Gastroesophageal sphincter (tissue), 4 donors: ENCODE results near the gene FOXL1. TPM values are rescaled to one million over a fixed set of nuclear protein-coding genes. Genes with fewer than 3 reads are reported as not detected.

ENCODE experiments used
- ATAC-seq: fragments of 150-250 bp; one replicate; pipeline ENCODE4 v1.9.1; 2016; ENCODE audit warnings: mild to moderate bottlenecking, moderate library complexity
- H3K27ac ChIP-seq, 4 donors: fragments of 200-600 bp; sonication (generic) in 3 of 4; 1 replicate in 3 of 4; 2 replicates in 1 of 4; pipeline ENCODE4 v1.5.1; 2016 to 2019
- H3K27me3 ChIP-seq: fragments of 200-600 bp; sonication (generic); one replicate; pipeline ENCODE4 v1.5.1; 2019
- H3K36me3 ChIP-seq, 2 donors: fragments of 200-600 bp; sonication (generic); one replicate each; pipeline ENCODE4 v1.5.1; 2019; ENCODE audit warnings: control low read depth in 1 of 2
- H3K4me1 ChIP-seq, 3 donors: fragments of 200-600 bp; sonication (generic); 1 replicate in 2 of 3; 2 replicates in 1 of 3; pipeline ENCODE4 v1.5.1; 2016 to 2019; ENCODE audit warnings: control low read depth in 2 of 3
- H3K4me3 ChIP-seq, 2 donors: fragments of 200-600 bp; sonication (generic); one replicate each; pipeline ENCODE4 v1.5.1; 2019; ENCODE audit warnings: mild to moderate bottlenecking in 1 of 2, moderate library complexity in 1 of 2
- H3K9me3 ChIP-seq, 3 donors: fragments of 200-600 bp; sonication (generic); one replicate each; pipeline ENCODE4 v1.5.1; 2017 to 2019; ENCODE audit warnings: control low read depth in 2 of 3
- CTCF ChIP-seq, 4 experiments: fragments of 200-600 bp in 2 of 4; fragments of 450-650 bp in 2 of 4; sonication (generic) in 1 of 4; IDR thresholded peaks; one replicate each; pipeline ENCODE4 v1.5.1; 2017 to 2019; ENCODE audit warnings: antibody characterized with exemption in 4 of 4, mild to moderate bottlenecking in 2 of 4, moderate library complexity in 2 of 4
- EP300 ChIP-seq: sonication (generic); formaldehyde crosslinking; IDR thresholded peaks from one replicate; pipeline ENCODE4 v1.6.1; 2017; ENCODE audit warnings: antibody characterized with exemption, mild to moderate bottlenecking
- POLR2A ChIP-seq, 2 donors: fragments of 450-650 bp; IDR thresholded peaks; one replicate each; pipeline ENCODE4 v1.6.1; 2017; ENCODE audit warnings: antibody characterized with exemption in 2 of 2, mild to moderate bottlenecking in 2 of 2, moderate library complexity in 1 of 2
- POLR2AphosphoS5 ChIP-seq: sonication (generic); formaldehyde crosslinking; IDR thresholded peaks from one replicate; pipeline ENCODE4 v1.6.1; 2017; ENCODE audit warnings: antibody characterized with exemption
- WGBS, 2 donors: methylation state at CpG; one replicate each; pipeline ENCODE4 v1.1.5; 2018; ENCODE audit warnings: low coverage in 1 of 2; 5-methylcytosine and 5-hydroxymethylcytosine counted together
- total RNA-seq, 4 donors: library from RNA; depleted of rRNA; stranded (reverse); fragments of >200 nt; gene quantifications; one replicate each; pipeline ENCODE4 v1.1.0, GENCODE V29; 2016

FOXL1 gene
- total RNA-seq, 4 donors from 2014 or later = 0.25 to 0.81 (median 0.58) TPM; not detected in 1

GRCh38 chr16:86566966-86567700 is 11.2 kb upstream of the FOXL1 start:
- peak overlapping the region in 3 of 4 donors; percentile 40 to 69 (median 66) for H3K27ac ChIP-seq
- peak; percentile 44 for ATAC-seq
- H3K4me3 ChIP-seq = peak overlapping the region in 1 of 2 donors; percentile 42
- WGBS, 2 donors = no CpG with 5 or more reads among the region's 88 CpGs
- peaks cover 98% of the 10 kb centered on the region for H3K27me3 ChIP-seq
- H3K4me1 ChIP-seq = peaks cover 0 to 43% (median 4%) of the 10 kb centered on the region in 3 donors
- no peaks in the 10 kb centered on the region for H3K9me3 ChIP-seq
- TF ChIP-seq POLR2A (IDR thresholded peaks at IDR 0.05) = no peak
- no peak for TF ChIP-seq CTCF (IDR thresholded peaks at IDR 0.05)
- TF ChIP-seq EP300 = no peak
- TF ChIP-seq POLR2AphosphoS5 = no peak
- no peaks in the 10 kb centered on the region for H3K36me3 ChIP-seq

DNA sequence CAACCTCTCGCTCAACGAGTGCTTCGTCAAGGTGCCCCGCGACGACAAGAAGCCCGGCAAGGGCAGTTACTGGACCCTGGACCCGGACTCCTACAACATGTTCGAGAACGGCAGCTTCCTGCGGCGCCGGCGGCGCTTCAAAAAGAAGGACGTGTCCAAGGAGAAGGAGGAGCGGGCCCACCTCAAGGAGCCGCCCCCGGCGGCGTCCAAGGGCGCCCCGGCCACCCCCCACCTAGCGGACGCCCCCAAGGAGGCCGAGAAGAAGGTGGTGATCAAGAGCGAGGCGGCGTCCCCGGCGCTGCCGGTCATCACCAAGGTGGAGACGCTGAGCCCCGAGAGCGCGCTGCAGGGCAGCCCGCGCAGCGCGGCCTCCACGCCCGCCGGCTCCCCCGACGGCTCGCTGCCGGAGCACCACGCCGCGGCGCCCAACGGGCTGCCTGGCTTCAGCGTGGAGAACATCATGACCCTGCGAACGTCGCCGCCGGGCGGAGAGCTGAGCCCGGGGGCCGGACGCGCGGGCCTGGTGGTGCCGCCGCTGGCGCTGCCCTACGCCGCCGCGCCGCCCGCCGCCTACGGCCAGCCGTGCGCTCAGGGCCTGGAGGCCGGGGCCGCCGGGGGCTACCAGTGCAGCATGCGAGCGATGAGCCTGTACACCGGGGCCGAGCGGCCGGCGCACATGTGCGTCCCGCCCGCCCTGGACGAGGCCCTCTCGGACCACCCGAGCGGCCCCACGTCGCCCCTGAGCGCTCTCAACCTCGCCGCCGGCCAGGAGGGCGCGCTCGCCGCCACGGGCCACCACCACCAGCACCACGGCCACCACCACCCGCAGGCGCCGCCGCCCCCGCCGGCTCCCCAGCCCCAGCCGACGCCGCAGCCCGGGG is 10.4 kb upstream of the FOXL1 start:
- peak overlapping the region in 1 of 2 donors; percentile 42 for H3K4me3 ChIP-seq
- H3K36me3 ChIP-seq = no peaks in the 10 kb centered on the region
- peaks cover 0 to 43% (median 4%) of the 10 kb centered on the region in 3 donors for H3K4me1 ChIP-seq
- TF ChIP-seq CTCF (IDR thresholded peaks at IDR 0.05) = no peak
- TF ChIP-seq POLR2A (IDR thresholded peaks at IDR 0.05) = no peak
- no peak for TF ChIP-seq POLR2AphosphoS5
- 0% methylated on average over 14 of the region's 116 CpGs; no CpG with 5 or more reads in 1 of the 2 donors for WGBS, 2 donors
- H3K27ac ChIP-seq = peak overlapping the region in 3 of 4 donors; percentile 40 to 69 (median 66)
- H3K27me3 ChIP-seq = peaks cover 98% of the 10 kb centered on the region
- no peaks in the 10 kb centered on the region for H3K9me3 ChIP-seq
- no peak for ATAC-seq

GRCh38 chr16:86568677-86569623 is 9.4 kb upstream of the FOXL1 start:
- no peaks in the 10 kb centered on the region for H3K9me3 ChIP-seq
- no peaks in the 10 kb centered on the region for H3K36me3 ChIP-seq
- H3K27ac ChIP-seq = peak overlapping the region in 3 of 4 donors; percentile 40 to 69 (median 66)
- peak overlapping the region in 1 of 2 donors; percentile 42 for H3K4me3 ChIP-seq
- H3K27me3 ChIP-seq = peaks cover 100% of the 10 kb centered on the region
- TF ChIP-seq POLR2AphosphoS5 = no peak
- no peak for TF ChIP-seq CTCF (IDR thresholded peaks at IDR 0.05)
- TF ChIP-seq POLR2A (IDR thresholded peaks at IDR 0.05) = no peak
- no peak for TF ChIP-seq EP300
- H3K4me1 ChIP-seq = peaks cover 0 to 33% (median 4%) of the 10 kb centered on the region in 3 donors
- ATAC-seq = no peak
- WGBS, 2 donors = 20 to 40% methylated on average over 8 to 10 of the region's 33 CpGs

GRCh38 chr16:86569701-86570447 is 8.5 kb upstream of the FOXL1 start:
- no peak for ATAC-seq
- no peak overlapping the region for H3K27ac ChIP-seq
- peaks cover 0 to 29% (median 4%) of the 10 kb centered on the region in 3 donors for H3K4me1 ChIP-seq
- no peaks in the 10 kb centered on the region for H3K36me3 ChIP-seq
- no peaks in the 10 kb centered on the region for H3K9me3 ChIP-seq
- whole genome bisulfite sequencing, 2 donors = 56 to 78% methylated on average over 11 to 13 of the region's 13 CpGs
- peaks cover 100% of the 10 kb centered on the region for H3K27me3 ChIP-seq
- TF ChIP-seq POLR2A (IDR thresholded peaks at IDR 0.05) = no peak
- TF ChIP-seq POLR2AphosphoS5 = no peak
- no peak for TF ChIP-seq EP300
- TF ChIP-seq CTCF (IDR thresholded peaks at IDR 0.05) = no peak
- H3K4me3 ChIP-seq = peak overlapping the region in 1 of 2 donors; percentile 42
